ENCODE measurements around the gene ARID1B. TPM values are rescaled to one million over a fixed set of nuclear protein-coding genes. Genes with fewer than 3 reads are reported as not detected.

The ARID1B gene
- total and polyA plus RNA-seq, 9 of the 15 experiments (the other 6 are each of a cell fraction or from before 2014, with no cell fraction given): 12.5 to 50.5 (median 25.8) TPM

- TF ChIP-seq ARID4B (CRISPR knock-in tag; IDR thresholded peaks at IDR 0.05): no peak
- no peak for TF ChIP-seq PPARD (CRISPR knock-in tag; IDR thresholded peaks at IDR 0.05)
- TF ChIP-seq ZBTB40 (IDR thresholded peaks at IDR 0.05): peak; percentile 88
- TF ChIP-seq ZBTB40 (CRISPR knock-in tag; IDR thresholded peaks at IDR 0.05): no peak
- no peak for TF ChIP-seq ARNT (IDR thresholded peaks at IDR 0.05)
- TF ChIP-seq, protein P1, sequence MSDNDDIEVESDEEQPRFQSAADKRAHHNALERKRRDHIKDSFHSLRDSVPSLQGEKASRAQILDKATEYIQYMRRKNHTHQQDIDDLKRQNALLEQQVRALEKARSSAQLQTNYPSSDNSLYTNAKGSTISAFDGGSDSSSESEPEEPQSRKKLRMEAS (CRISPR knock-in tag; IDR thresholded peaks at IDR 0.05): peak; percentile 43; the same call in 1 of the 2 replicates
- TF ChIP-seq MBD1 (CRISPR knock-in tag; IDR thresholded peaks at IDR 0.05): no peak
- 0 out of 2 replicates have a peak, but pooled peaks have one; percentile 16 for TF ChIP-seq POLR2H (tag; IDR thresholded peaks at IDR 0.05; ENCODE audit: low read depth)
- TF ChIP-seq ESRRA (IDR thresholded peaks at IDR 0.05; ENCODE audit: borderline replicate concordance, low read depth): peak; percentile 98
- TF ChIP-seq CREB1 (IDR thresholded peaks at IDR 0.05): 0 out of 2 replicates have a peak, but pooled peaks have one; percentile 18
- TF ChIP-seq CREB1 (CRISPR knock-in tag; IDR thresholded peaks at IDR 0.05): no peak
- no peak for TF ChIP-seq NCOA6 (IDR thresholded peaks at IDR 0.05)
- 0 out of 2 replicates have a peak, but pooled peaks have one; percentile 21 for TF ChIP-seq CXXC5 (CRISPR knock-in tag; IDR thresholded peaks at IDR 0.05)
- peak; percentile 82 for TF ChIP-seq GABPB1 (CRISPR knock-in tag; IDR thresholded peaks at IDR 0.05)
Measured at GRCh38 chr6:156886409-156886808, 109.2 kb downstream of the ARID1B start (continued).
